Subcutaneous adipose tissue (tissue), 4 donors: ENCODE data around the gene ARL5C. TPM values are rescaled to one million over a fixed set of nuclear protein-coding genes. Genes with fewer than 3 reads are reported as not detected.

ENCODE experiments used
- total RNA-seq, 4 donors: library from RNA; depleted of rRNA; stranded (reverse); fragments of >200 nt; gene quantifications; one replicate each; pipeline ENCODE4 v1.1.0, GENCODE V29; 2016
- TF ChIP-seq, protein P1 (sequence below): fragments of 450-650 bp; IDR thresholded peaks from one replicate; pipeline ENCODE4 v1.5.1; 2016; ENCODE audit warnings: low read depth, mild to moderate bottlenecking, control low read depth, antibody characterized with exemption, moderate library complexity

The ARL5C gene
- total RNA-seq, 4 donors from 2014 or later: not detected

DNA sequence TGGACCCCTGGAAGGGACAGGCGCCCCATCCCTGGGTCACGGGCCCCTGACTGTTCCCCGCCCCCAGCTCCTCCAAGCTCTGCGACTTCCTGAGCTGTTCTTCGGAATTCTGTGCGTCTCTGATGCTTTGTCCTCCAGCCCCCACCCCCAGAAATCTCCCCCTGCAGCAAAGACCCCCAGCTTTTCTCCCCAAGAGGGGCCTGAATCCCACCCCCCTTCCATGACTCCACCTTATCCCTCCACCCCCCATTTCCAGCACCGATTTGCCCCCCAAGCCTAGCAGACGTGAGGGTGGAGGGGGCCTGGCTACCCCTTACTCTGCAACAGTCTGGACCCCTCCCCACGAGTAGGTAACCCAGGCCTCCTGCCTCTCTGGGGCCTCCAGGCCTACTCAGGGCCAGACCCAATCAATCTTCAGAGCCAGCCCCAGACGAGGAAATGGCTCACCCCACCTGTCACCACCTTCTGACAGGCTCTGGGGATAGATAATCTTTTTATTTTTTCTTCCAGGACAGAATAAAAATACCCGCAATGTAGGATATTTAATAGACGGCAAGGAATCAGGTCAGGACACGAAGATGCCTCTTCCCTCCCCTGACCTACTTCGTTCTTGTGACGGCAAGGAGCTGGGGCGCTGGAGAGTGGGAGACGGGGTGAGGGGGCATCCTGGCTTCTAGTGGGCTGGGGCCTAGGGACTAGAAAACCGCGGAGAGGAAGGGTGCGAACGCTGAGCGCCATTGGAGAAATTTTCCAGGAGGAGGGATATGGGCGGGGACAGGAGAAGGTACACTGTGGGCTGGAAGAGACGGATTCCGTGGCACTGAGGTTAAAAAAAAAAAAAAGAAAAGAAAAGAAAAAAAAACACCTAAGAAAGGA, 13.8 kb downstream of the ARL5C start:
- TF ChIP-seq, protein P1, sequence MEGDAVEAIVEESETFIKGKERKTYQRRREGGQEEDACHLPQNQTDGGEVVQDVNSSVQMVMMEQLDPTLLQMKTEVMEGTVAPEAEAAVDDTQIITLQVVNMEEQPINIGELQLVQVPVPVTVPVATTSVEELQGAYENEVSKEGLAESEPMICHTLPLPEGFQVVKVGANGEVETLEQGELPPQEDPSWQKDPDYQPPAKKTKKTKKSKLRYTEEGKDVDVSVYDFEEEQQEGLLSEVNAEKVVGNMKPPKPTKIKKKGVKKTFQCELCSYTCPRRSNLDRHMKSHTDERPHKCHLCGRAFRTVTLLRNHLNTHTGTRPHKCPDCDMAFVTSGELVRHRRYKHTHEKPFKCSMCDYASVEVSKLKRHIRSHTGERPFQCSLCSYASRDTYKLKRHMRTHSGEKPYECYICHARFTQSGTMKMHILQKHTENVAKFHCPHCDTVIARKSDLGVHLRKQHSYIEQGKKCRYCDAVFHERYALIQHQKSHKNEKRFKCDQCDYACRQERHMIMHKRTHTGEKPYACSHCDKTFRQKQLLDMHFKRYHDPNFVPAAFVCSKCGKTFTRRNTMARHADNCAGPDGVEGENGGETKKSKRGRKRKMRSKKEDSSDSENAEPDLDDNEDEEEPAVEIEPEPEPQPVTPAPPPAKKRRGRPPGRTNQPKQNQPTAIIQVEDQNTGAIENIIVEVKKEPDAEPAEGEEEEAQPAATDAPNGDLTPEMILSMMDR: no peak

DNA sequence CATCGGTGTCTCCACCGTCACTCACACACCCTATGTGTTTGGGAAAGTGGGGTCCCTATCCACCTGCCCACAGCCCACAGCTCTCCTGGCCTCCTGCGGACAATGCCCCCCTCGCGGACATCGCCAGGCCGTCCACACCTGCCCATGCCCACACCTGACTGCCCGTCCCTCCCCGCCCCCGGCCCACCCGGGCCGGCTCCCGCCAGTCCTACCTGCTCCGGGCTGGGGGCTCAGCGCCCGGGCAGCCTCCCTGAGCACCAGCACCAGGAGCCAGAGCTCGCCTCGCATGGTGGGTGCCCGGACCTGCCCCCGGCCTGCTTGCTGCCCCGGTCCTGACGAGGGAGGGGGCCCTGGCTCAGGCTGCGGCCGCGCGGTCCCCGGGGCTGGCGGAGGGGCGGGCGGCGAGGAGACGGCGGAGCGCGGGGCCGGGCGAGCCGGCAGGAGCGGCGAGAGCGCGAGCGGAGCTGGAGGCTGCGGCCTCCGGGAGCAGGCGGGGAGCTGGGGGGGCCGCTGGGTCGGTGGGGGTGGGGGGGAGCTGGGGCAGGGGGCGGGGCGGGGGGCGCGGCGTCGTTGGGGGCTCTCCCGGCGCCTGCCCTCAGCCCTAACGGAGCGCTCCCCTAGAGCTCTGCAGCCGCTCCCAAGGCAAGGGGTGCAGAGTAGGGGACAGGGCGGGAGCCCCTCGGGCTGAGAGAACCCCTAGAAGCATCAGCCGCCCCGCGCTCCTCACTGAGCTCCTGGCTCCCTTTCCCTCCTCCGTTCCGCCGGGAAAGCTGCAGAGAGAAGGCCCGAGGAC, 14.6 kb downstream of the ARL5C start, which contains the start of gene PLXDC1:
PLXDC1 (minus strand) TSS at position 488 of the 793 bp plus-strand sequence; CDS start at position 288, 200 bp downstream.
- TF ChIP-seq, protein P1: no peak

DNA sequence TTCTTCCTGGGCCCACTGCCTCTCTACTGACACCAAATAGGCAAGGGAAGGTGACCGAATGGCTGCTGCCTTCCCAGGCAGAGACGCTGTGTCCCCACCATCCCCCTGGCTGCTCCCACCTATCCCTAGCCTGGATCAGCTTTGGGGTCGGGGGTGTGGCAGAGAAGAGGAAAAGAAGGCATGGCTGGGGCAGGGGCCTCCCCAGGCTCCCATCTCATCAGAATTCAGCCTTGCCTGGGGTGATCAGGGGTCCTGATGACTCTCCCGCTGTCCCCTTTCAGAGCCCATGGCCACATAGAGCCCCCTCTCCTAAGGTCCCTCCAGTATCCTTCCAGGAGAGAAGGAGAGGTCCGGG, 15.2 kb downstream of the ARL5C start:
- TF ChIP-seq, protein P1: no peak

DNA sequence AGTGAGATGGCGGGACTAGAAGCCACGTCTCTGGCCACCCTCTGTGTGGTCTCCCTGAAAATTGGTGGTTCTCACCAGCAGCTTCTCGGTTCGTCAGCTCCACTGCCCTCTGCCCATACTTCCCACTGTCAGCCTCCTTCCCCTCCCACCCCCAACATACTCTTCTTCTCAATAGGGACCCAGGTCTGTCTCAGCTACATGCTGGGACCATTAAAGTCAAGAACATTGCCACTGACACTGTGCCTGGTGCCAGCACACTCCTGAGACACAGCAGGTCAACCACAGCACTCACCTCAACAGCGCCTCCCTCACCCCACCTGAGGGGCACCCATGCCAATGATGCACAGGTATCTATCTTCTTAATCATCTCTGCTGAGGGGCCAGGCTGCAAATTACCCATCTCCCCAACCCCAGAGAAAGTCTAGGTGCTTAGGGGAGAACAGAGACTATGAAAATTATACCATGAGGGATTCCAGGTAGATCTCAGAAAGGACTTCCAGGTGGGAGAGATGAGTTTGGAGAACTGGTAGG, 15.8 kb downstream of the ARL5C start:
- TF ChIP-seq, protein P1: no peak

DNA sequence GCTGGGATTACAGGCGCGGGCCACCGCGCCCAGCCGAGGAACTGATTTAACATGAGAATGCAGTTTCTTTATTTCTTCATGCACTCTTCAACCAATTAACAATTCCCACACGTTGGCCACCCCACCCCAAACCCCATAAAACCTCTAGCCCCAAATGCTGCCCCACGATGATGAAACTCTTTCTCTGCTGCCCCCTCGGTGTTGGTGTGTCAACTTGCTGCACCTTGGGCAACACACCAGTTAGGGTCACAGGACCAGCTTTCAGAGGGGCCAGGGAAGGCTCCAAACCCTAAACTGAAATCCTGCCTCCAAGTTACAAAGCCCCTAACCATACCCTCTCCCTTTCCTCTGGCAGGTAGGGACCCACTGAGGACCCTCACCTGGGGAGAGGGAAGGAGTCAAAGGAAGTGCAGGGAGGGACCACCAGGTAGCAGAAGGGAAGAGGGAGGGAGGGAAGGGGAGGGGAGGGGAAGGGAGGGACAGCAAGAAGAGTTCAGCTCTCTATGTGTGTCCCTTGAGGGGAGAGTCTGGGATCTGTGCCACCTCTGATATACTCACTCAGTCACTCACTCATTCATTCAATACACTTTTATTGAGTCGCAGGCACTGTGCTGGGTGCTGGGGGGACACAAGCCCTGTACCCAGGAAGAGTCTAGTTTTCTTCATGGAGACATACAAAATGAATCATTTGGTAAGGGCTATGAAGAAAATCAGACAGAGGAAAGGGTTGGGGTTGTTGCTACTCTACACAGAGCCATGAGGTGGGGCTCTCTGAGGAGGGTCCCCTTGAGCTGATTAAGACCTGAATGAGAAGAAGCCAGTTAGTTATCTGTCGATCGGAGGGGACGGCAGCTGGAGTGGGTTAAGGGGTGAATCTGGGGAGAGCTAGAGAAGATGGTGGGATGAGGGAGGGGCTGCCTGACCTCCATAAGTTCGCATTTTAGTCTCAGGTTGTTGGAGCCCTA, 18.5 kb downstream of the ARL5C start:
- TF ChIP-seq, protein P1: no peak

DNA sequence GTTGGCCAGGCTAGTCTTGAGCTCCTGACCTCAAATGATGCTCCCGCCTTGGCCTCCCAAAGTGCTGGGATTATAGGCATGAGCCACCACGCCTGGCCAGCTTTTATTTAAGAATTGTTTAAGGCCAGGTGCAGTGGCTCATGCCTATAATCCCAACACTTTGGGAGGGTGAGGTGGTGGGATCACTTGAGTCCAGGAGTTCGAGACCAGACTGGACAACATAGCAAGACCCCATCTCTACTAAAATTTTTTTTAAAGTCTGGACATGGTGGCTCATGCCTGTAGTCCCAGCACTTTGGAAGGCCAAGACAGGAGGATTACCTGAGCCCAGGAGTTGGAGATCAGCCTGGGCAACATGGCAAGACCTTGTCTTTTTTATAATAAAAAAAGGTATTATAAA, 19.7 kb downstream of the ARL5C start:
- TF ChIP-seq, protein P1: no peak
